Superior temporal gyrus (tissue), 1 donor: ENCODE measurements around the gene PTPRN2.
"Not testable (repeated sequence)": the region's sequence is repeated elsewhere in the genome, so short reads cannot be mapped to it uniquely, and the experiment has no call there.

Source experiments
- DNase-seq: peaks from one replicate; pipeline ENCODE4 v3.0.0-alpha.2; 2016; ENCODE audit errors: extremely low spot score

The PTPRN2 gene

DNA sequence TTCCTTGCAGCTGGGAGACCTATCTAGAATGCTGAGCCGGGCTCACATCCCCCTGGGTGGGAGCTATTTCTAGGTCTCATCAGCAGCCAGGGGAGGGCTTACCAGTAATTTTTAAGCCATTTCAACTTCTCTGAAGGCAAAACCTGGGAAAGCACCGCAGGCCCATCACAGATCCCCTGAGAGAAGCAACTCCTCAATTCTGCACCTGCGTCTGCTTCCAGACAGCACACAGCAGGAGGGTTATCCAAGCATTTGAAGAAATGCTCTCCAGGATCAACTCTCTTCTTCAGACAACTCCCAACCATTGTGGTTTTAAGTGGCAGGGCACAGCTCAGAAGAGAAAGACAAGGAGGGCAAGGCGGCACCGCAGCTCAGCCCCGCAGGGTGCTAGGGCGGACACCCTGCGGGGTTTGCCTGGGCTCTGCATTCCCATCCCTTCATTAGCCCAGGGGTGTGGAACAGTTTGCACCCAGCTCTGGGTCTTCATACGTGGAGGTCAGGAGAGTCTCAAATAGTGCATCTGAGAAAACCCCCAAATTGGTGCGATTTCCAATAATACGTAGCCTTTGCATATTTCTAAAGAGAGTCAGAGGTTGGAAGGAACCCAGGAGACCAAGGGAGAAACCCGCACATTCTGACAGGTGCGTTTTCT, 632.1 kb downstream of the PTPRN2 start:
- DNase-seq, result no peak

- no peak for DNase-seq
Observed at GRCh38 chr7:157954901-157955300, 632.7 kb downstream of the PTPRN2 start.

DNA sequence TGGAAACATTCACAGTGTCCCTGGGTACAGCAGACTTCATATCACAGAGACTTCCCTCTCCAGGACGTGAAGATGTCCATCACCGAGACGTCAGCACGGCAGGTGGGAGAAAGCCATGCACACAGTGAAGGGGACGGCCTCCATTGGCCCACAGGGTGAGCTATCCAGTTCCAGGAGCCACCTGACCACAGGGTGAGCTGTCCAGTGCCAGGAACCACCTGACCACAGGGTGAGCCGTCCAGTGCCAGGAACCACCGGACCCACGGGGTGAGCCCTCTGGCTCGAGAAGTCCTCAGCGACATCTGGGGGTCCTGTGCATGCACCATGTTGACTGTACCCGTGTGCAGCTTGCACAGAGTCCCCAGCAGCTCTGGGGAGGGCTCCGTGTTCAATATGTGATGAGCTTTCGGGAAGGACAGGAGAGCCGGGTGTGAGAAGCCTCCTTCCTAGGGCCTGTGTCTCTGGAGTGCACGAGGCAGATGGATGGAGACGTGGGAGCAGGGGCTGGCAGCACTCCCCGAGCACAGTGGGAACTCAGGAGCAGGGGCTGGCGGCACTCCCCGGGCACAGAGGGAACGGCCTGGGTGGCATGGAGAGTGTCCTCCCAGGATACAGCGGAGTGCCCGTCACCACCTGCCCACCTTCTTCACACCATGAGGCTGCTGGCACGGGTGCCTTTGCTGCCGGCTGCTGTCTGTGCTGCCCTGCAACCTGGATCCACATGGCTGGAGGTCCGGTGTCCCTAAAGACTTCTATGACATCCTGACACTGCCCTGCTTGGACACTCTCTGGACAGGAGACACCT, 634.6 kb downstream of the PTPRN2 start:
- DNase-seq, result no peak

GRCh38 chr7:157952050-157952667, 635.5 kb downstream of the PTPRN2 start:
- no peak for DNase-seq

GRCh38 chr7:157951300-157952049, 636.1 kb downstream of the PTPRN2 start:
- no peak for DNase-seq

DNA sequence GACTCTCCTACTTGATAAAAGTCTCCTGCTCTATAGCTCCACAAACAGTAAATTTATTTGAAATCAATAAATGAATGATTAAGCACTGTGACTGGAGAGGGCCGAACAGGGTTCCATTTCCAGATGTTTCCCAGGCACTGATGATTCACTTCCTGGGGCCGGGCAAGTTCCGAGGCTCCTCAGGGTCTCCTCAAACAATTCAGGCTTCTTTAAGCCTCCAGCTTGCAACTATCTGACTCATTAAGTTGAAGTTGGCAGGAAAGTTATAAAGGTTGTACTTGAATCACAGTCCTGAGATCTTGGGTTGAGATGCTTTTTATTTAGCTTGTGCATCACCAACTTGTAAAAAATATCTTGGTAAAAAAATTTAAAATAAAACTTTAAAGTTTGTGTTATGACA, 637.9 kb downstream of the PTPRN2 start:
- DNase-seq, result no peak

- DNase-seq, result no peak
Observed at GRCh38 chr7:157947504-157947903, 640.1 kb downstream of the PTPRN2 start.

- DNase-seq, result no peak
Observed at GRCh38 chr7:157946398-157947060, 641.1 kb downstream of the PTPRN2 start.

GRCh38 chr7:157945401-157945800, 642.2 kb downstream of the PTPRN2 start:
- DNase-seq, result no peak

DNA sequence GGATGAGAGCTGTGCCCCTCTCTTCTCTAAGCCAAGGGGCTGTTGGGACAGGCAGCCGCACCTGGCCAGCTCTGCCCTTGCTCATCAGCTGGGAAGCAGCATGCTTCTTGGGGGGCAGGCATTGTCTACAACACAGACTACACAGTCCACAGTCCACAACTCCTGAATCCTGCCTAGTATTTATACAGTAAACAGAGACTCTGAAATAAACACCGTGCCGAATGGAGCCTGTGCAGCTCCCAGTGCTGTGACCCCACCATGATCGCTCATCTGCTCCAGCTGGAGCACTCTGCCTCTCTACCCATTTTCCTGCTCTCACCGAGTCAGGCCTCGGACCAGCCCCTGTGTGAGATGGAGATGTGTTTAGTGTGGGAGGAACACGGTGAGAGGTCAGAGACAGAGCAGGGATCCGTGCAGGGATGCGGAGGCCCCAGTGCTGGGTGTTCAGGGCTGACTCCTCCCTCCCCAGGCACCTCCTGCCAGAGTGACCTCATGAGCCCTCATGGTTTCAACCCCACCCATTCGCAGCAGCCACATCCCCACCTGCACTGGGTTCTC, 642.8 kb downstream of the PTPRN2 start:
- DNase-seq, result no peak

DNA sequence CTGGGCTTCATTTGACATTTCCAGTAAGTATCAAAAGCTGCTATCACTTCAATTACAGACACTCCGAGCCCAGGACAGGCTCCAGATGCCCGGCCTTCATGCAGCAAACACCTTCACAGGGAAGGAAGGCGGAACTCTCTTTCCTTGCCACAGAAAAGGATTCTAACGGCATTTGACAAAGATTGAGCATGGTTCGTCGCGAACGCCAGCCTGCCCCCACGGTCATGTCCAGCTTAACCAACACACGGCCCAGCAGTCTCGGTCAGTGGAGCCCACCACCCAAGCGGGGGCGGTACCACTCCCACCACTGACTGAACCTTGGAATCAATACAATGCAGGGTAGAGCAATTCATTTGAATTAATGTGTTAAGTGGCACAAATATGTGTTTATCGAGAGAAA, 643.6 kb downstream of the PTPRN2 start:
- DNase-seq, result no peak

DNA sequence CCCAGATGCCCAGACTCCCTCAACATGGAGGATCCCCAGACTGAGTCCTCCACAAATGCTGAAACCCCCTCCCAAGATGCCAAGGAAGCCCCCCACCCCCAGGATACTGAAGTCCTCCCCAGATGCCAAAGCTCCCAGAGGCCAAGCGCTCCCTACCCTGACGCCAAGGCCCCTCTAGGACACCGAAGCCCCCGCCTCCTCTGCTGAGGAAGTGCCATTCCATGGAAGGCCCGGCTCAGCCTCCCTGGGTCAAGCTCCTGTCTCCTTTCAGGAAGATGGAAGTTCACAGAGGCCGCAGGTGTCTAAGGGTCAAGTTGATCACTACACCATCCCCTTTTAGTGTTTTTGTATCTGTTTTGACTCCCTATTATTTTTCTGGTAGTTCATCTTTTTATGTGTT, 644.1 kb downstream of the PTPRN2 start:
- DNase-seq, result no peak

GRCh38 chr7:157941210-157941609, 646.4 kb downstream of the PTPRN2 start:
- DNase-seq, result no peak

- DNase-seq, result no peak
Observed at GRCh38 chr7:157940497-157940896, 647.1 kb downstream of the PTPRN2 start.

DNA sequence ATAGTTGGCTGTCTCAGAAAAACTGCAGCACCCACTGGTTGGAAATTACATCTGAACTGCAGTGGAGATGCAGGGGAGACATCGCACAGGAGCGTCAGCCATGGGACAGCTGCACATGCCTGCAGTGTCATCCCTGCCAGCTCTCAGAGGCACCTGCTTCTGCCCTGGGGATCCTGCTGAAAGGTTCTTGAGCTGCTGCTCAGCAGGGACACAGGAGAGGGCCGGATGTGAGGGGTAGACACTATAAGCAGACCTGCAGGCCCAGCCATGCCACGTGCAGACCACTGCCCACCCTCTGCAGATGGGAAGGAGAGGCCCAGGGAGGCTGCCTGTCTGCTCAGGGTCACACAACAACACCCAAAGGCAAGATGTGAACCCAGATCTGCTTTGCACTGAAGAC, 649.4 kb downstream of the PTPRN2 start:
- no peak for DNase-seq

DNA sequence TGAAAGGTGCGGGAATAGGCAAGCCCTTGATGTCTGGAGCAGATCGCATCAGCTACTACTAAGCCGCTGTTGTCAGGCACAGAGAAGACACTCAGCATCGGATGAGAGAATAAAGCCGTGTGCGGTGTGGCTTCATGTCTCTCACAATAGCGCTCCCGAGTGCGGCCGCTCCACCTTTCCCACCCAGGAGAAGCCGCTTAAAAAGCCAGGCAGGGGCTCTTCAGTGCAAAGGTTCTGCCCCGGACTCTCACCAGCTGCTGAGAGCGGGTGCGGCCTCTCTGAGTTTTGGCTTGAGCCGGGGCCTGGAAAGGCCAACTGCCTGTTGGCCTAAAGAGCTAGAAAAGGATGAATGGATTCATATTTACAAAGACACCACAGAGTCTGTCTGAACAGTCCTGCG, 650.2 kb downstream of the PTPRN2 start:
- DNase-seq, result no peak

DNA sequence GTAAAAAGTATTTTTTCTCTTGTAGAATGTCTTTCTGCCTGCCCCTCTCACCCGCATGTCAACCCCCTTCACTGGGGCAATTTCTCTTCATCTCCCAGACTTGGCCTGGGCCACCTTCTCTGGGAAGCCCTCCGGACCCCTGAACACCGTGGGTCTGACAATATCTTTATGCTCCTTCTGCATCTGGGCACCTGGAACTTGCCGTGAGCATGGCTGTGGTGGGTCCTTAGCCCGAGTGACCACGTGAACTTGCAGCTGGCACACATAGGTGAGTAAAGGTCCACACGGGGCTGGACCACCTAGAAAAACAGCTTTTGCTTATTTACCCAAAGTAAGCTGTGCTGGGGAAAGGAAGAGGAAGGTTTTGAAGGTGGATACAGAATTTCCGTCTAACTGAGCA, 650.6 kb downstream of the PTPRN2 start:
- no peak for DNase-seq

- not testable (repeated sequence) for DNase-seq
Observed at GRCh38 chr7:157935721-157936120, 651.9 kb downstream of the PTPRN2 start.

- not testable (repeated sequence) for DNase-seq
Observed at GRCh38 chr7:157933219-157934155, 654.1 kb downstream of the PTPRN2 start.
